HG03571 (cell line): ENCODE measurements around the gene LMX1A.

Experiments used
- ATAC-seq: cut with Tn5 transposase; IDR thresholded peaks from one replicate; pipeline ENCODE4 v1.9.1; 2021; ENCODE audit not compliant: unreplicated experiment

The LMX1A gene

GRCh38 chr1:165367375-165367993 is 11.0 kb upstream of the LMX1A start:
- ATAC-seq: peak; percentile 85

- no peak for ATAC-seq
Measured at GRCh38 chr1:165365341-165365740, 8.8 kb upstream of the LMX1A start.

GRCh38 chr1:165364568-165365133 is 8.1 kb upstream of the LMX1A start:
- no peak for ATAC-seq

DNA sequence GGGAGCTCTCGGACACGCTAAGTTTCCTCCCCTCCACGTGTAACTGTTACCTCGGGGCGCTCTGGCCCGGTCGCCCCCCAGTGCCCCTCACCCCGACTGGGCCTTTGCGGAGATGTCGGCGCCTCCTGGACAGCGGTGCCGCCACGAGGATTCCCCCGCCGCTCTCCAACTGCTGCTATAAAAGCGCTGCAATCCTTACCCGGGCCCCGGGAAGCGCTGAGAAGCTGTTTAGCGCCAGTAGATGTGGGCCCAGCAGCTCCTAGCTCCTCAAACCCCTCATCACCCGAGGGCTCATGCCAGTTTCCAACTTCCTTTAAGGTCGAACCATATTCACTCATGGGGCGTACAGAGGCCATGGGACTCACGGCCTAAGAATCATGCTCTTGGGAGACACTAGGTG is 361 bp upstream of the LMX1A start:
- no peak for ATAC-seq

DNA sequence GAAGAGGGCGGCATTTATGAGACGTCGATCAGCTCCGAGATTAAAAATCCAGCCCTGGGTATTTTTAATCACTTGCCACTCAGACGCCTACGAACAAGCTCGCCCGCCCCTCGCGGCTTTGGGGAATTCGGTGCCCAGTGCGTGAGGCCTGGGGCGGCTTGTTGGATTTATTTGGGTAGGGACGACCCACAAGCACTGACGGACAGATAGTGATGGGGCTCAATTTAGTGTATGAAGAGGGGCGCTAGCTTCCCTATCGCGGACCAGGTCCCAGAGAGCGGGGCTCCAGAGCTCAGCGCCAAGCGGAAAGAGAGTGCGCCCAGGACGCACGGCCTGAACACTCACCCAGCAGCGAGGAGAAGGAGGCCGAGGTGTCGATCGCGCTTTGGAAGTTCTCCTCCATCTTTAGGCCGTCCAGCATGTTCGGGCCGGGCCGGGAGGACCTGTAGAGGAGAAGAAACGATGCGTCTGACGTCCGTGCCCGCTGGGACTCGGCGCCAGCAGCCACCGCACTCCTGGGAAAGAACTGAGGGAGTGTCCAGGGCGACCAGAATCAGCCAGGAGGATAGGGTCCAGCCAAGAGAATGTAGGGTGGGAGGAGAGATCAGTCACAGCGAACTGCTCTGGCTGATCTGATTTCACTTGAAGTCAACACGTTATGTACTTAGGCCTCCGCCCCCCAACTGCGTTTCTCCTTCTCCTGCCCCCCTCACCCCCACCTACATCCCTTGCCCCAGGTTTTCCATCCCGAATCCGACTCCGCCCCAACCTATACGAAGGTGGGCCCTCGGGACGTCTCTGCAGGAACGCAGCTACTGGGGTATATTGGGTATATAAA is 1.2 kb downstream of the LMX1A start:
- no peak for ATAC-seq

- ATAC-seq: no peak
Measured at GRCh38 chr1:165354739-165355138, 1.8 kb downstream of the LMX1A start.

- ATAC-seq: no peak
Measured at GRCh38 chr1:165353731-165354671, 2.5 kb downstream of the LMX1A start.

DNA sequence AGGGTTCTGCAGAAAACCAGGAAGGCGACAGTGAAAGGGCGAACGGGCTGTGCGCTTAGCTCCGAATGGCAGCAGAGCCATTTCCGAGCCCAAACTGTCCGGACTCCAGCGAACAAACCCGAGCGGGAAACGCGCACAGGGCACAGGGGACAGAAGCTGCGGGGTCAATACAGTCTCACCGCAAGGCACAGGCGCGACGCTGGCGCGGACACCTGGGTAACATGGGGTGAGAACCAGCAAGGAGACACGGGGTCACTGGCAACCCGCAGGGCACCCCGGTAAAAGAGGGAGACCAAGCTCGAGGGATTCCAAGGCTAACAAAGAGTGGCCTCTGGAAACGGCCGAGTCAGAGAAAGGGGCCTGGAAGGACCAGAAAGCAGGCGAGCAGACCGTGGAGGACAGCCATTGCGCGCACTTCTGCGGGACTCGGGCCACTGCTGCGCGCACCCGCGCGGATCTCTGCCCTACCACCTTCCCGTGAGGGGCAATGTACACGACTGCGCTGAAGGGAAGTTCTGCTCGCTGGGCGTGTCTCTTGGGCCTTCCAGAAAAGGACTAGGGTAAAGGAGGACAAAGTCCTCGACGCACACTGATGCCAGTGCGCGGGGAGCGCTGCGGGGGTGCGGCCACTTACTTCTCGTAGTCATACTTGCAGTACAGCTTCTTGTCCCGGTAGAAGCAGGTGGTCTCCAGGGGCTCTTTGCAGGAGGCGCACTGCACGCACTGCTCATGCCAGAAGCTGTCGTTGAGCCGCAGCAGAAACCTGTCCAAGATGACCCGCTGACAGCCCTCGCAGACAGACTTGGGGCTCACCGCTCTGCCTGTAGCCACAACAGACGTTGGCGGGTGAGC is 3.8 kb downstream of the LMX1A start:
- no peak for ATAC-seq

- ATAC-seq: no peak
Measured at GRCh38 chr1:165351863-165352441, 4.6 kb downstream of the LMX1A start.

DNA sequence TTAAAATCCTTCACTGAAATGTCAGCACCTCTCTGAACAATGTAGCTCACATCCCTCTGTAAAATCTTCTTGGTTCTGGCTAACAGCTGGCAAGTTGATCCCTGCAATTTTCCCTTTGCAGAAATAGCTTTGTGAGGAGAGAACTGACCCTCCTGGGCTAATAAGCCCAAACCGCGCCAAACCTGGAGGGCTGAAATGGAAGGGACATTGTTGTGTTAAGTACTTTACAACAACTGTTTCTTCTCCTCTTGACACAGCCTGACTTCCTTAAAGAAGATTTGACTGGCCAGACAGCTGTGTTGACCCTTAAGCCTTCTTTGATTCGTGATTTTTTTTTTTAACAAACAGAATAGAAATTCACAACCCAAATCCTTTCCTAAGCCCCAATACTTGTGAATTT is 5.7 kb downstream of the LMX1A start:
- no peak for ATAC-seq

- ATAC-seq: no peak
Measured at GRCh38 chr1:165345502-165345901, 11.0 kb downstream of the LMX1A start.

DNA sequence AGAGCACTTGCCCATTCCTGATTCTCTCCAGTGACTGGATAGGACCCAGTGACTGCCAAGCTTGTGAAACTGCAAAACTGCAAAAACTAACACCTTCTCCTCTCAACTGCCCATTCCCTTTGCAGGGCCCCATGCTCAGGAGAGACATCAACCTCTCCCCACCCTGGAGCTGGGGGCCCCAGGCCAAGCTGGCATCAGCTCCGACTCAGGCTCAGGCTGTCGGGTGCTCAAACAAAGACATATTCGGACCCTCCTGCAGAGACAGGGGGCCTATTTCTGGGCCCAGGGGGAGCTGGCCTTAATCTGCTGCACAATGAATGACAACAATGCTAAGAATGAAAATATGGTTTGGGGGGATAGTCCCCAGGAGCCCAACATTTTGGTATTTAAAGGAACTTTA is 11.8 kb downstream of the LMX1A start:
- ATAC-seq: no peak

DNA sequence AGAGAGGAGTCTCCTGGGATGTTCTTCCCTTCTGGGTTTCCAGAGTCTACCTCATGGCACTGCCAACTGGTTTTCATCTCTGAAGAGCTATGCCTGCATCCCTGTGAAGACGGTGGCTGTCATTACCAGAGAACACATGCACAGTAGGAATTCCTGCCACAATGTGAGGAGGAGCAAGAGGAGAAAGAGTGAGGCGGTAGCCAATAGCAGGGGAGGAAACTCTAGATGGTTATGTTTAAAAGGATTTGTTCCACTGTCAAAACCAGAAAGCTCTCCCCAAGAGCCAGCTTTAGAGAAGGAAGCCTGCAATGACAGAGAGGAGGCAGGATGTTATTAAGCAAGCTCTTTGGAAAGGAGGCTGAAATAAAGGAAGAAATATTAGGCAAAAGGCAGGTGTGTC is 12.3 kb downstream of the LMX1A start:
- no peak for ATAC-seq

DNA sequence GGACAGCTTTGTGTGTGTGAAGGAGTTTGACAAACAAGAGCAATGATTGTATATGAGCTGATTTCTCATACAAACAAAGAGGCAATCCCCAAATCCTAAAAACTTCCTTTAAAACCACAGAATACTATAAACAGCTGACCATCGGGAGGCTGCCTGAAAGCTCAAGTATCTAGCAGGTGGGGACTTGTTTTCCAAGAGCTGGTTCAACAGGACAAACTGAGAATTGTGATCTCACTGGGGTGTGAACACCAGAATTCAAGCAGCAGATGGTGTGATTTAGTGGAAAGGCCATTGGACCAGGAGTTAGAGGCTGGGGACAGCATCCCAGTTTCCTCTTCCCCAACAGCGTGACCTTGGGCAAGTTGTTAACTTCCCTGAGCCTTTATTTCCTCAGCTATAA is 13.9 kb downstream of the LMX1A start:
- ATAC-seq: no peak

- no peak for ATAC-seq
Measured at GRCh38 chr1:165342168-165342567, 14.3 kb downstream of the LMX1A start.

- no peak for ATAC-seq
Measured at GRCh38 chr1:165339164-165339563, 17.4 kb downstream of the LMX1A start.

- no peak for ATAC-seq
Measured at GRCh38 chr1:165330483-165330882, 26.0 kb downstream of the LMX1A start.

DNA sequence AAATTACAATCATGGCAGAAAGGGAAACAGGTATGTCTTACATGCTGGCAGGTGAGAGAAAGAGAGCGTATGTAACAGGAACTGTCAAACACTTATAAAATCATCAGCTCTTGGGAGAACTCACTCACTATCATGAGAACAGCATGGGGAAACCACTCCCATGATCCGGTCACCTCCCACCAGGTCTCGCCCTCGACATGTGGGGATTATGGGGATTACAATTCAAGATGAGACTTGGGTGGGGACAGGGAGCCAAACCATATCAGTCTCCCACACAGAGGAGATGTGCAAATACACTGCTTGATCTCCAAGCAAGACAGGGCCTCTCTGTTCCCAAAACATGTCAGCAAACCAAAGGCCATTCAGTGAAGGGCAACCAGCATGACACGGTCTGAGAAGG is 27.4 kb downstream of the LMX1A start:
- ATAC-seq: no peak

GRCh38 chr1:165328136-165328535 is 28.4 kb downstream of the LMX1A start:
- no peak for ATAC-seq

- no peak for ATAC-seq
Measured at GRCh38 chr1:165327538-165327937, 29.0 kb downstream of the LMX1A start.
